Inferior parietal cortex (tissue), 1 donor: Measurements from ENCODE around the gene TDRD1.

Source experiments
- DNase-seq: peaks from one replicate; pipeline ENCODE4 v3.0.0-alpha.2; 2016; ENCODE audit errors: extremely low spot score

The TDRD1 gene

DNA sequence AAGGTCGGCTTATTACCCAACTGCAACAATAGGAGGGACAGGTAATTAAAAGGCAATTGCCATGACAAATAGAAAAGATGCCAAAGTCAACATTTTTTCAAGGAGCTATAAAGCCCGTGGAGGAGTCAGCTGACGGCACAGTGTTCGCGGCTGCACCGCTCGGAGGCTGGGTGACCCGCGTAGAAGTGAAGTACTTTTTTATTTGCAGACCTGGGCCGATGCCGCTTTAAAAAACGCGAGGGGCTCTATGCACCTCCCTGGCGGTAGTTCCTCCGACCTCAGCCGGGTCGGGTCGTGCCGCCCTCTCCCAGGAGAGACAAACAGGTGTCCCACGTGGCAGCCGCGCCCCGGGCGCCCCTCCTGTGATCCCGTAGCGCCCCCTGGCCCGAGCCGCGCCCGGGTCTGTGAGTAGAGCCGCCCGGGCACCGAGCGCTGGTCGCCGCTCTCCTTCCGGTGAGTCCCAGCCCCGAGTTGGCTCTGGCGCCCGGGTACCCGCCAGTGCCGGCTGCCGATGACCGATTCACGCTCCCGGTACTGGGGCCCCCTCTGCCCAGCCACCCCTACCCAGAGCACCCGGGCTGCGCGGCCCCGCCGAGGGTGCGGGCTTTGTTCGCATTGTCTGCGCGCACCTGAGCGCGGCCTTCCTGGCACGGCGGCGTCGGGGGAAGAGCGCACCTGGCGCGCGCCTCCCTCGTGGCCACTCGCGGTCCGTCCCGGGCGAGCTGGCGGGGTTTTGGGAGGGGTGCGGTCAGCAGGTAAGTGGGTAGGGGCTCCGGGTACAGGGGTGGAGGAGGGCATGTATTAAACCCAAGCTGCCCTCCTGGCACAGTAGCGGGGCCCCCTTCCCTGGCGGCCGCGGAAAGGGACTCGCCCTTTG is 60.2 kb downstream of the TDRD1 start, which contains the start of gene VWA2:
TSS of gene VWA2 (plus strand) at position 138 of the 877 bp plus-strand sequence. CDS start 9,460 bp downstream, outside the sequence.
- DNase-seq = no peak

DNA sequence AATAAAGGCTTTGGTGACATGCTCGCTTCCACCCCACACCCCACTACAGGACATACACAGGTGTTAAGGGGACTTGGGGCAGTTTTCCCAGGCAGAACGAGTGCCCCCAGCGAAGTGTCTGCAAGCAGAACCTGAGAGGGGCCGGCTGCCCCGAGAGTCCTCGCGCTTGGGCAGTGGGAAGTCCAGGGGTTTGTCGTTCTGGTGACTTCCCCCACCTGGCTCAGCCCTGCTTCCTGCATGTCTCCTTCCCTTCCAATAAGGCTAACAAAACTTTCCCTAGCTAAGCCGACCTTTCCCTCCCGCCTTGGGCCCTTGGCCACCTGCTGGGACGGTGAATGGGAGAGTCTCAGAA is 60.8 kb downstream of the TDRD1 start:
- no peak for DNase-seq

DNA sequence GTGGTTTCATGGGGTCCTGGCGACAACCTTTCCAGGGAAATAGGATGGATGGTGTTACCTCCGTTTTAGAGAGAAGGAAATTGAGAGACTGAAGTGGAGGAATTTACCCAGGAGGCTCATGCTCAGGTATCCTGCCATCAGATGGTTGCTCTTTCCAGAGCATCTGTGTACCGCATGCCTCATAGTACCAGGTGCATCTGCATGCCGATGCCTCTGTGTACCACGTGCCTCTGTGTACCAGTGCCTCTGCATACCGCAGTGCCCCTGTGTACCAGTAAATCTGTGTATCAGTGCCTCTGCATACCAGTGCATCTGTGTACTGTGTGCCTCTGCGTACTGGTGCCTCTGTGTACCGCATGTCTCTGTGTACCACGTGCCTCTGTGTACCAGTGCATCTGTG is 63.1 kb downstream of the TDRD1 start:
- no peak for DNase-seq

DNA sequence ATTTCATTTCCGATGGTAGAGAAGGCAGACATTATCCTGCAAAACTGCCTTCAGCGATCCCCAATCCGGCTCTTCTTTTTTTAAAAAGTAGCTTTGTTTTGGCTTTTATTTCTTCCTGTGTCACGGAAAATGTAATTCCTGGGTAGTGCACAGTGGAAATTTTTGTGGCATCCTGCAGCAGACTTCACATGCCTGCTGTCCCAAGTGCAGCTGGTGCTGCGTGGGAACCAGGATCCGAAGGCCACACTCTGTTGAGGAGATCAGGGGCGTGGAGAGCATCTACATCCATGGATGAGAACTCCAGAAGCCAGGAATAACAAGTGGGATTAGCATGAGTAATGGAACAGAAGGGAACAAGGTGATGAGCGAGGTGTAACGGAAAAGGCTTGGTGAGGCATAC is 64.5 kb downstream of the TDRD1 start:
- DNase-seq = no peak

DNA sequence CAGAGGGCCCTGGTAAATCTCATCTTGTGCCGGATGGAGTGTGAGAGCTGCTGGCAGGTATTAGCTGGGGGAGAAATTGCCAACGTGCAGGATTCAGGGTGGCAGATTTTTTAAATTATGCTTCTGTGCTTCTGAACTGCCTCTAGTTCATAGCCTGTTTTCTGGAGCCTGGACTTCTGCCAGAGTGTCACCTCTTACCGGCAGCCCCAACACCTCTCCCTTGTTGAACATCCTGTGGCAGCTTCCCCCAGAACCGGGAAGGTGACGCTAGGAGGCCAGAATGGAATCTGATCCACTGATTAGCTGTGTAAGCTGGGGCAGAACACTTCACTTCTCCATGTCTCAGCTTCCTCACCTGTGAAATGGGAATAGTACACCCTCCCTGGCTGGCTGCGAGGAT is 65.0 kb downstream of the TDRD1 start:
- no peak for DNase-seq

DNA sequence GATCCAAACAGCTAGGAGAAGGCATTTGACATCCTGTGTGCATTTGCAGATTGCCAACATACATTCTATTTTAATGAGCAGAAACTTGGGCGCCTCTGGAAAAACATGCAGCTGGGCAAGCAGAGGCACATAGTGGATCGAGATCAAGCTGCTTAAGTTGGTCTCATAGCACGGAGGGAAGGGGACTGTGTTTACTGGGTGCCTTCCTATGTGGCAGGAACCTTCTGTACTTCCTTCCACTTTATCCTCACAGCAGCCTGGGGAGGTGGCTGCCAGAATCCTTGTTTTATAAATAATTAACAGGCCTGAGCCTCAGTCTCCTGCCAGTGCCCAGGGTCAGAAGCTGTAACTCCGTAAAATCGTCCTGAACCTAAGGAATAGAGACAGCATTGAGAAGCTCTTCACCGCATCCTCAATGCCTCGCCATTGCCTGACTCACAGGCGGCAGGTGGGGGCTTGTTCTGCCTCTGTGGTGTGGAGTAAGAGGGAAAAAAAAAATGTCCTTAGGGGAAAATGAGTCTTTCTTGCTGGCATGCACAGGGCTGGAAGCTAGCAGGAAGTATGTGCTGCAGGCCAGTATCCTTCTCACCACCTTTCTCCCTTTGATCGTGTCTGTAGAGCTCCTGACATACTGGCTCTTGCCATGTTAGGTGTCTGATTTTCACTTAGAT is 66.1 kb downstream of the TDRD1 start:
- no peak for DNase-seq

DNA sequence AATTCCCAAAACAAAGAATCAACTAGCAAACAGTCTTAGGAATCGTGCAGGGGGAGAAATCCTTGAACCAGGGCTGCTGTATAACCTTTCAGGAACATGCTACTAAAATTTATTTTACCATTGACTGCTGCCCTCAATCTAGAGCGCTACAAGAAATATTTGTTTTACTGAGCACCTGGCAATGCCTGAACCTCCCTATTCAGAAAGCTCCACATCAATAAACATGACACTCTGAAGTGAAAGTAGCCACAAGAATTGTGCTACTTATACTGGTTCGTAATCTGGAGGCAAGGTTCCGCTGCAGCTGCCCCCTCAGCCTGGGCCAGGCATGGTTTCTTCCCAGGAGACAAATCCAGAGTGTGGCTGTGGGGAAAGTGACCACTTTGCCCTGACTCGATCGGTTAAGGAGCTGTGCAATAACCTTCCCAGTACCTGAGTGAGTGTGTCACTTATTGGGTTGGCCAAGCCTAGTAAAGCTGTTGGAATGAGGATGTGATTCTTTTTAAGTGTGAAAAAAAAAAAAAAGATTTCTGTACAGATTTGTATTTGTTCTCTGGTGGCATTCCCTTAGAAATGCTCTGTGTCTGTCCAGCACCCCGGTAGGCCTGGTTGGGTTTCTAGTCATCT is 67.6 kb downstream of the TDRD1 start:
- DNase-seq = no peak

DNA sequence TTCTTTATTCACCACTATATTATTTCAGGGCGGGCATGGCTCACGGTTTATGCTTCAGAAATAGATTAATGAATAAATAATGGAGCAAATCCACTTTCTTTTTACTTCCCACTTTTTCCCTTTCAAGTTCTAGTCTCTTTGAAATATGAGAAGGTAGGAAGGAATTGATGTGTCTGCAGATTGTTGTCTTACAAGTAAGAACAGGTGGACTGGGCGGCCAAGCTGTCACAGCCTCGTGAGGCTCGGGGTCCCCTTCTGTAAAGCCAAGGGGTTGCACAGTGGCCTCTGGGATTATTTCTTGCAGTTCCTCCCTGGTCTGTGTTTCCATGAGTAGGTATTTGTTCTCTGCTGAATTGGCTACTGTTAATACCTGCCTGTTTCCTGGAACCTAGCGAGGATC is 71.1 kb downstream of the TDRD1 start:
- DNase-seq = no peak

DNA sequence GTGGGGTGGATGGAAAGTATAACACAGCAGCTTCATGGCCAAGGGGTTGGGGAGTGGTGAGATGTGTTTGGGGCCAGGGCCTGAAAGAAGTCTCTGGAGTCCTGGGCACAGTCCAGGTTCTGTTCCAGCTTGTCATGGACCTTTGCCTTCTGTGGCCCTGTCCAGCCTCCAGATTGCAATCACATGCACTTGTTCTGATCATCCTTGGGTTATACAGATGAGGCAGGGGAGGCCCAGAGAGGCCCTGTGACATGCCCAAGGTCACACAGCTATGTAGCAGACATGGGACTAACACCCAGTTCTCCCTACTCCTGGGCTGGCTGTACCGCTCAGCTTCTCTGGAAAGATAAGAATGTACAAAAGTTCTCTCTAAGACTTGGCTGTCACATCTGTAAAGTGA is 71.6 kb downstream of the TDRD1 start:
- DNase-seq = no peak

DNA sequence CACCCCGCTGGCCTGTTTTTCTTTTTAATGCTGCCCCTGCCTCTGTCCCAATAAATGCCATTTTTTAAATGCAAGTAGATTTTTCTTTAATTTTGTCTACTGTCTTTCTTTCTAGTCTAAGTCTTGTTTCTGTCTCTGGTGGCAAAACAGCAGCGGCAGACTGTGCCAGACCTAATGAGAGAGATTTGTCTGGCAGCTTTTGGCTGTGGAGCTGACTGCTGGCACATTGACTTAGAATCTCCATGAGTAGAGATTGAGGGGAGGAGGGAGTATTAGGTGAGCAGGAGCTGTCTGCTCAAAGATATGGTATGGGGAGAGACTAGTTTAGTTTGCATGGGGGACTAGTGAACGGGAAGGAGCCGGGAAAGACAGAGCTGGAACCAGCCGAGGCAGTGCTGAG is 72.9 kb downstream of the TDRD1 start:
- DNase-seq = no peak

DNA sequence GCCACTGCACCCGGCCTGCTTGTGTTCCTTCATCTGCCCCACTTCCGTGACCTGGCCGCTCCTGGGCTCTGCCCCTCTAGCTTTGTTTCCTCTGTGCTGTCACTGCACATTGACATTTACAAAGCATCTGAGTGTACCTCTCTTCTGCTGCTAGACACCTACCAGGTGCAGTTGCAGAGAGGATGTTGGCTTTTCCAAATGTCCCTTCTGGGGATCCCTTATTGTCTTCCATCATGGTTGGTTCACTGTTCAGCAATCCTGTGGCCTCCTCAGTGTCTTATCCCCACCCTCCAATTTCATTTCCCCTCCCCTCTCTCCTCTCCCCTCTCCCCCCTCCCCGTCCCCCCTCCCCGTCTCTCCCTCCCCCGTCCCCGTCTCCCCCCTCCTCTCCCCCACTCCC is 73.7 kb downstream of the TDRD1 start:
- no peak for DNase-seq

DNA sequence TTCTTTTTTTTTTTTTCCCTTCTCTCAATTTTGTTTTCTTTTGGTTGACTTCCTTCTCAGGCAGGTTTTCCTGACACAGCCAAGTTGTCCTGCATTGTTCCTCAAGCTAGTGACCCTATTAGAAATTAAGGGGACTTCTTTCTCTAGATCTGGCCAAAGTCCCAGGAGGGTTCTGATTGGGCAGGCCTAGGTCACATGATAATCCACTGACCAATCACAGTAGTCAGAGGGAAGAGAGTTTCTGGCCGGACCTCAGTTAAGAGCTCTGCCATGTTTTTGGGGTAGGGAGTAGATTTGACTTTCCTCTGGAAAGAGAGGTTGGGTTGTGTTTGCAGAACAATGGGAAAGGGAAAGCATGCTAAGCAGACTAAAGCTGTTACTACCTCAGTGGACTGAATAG is 76.1 kb downstream of the TDRD1 start:
- no peak for DNase-seq

DNA sequence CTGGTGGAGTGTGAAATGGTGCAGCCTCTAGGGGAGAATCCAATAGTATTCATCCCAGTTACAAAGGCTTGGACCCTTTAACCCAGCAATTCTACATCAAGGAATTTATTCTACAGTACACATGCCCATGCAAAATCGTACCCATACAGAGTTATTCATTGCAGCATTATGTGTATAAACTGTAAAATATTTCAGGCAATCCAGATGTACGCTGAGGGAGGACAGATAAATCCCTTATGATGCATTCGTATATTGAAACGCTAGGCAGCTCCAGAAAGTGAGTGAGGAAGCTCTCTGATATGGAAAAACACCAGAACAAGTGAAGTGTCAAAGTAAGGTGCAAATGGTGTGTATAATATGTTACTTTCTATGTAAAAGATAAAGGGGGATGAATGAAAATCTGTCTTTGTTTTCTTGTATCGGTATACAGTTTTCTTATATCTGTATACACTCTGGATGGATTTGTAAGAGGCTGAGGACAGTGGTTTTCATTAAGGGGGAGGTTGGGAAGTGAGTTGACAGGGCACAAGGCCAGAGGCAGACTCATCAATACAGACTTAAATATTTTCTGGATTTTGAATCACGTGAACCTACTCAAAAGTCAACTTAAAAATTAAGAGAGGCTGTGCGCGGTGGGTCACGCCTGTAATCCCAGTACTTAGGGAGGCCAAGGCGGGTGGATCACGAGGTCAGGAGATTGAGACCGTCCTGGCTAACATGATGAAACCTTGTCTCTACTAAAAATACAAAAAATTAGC is 77.0 kb downstream of the TDRD1 start:
- DNase-seq = no peak

DNA sequence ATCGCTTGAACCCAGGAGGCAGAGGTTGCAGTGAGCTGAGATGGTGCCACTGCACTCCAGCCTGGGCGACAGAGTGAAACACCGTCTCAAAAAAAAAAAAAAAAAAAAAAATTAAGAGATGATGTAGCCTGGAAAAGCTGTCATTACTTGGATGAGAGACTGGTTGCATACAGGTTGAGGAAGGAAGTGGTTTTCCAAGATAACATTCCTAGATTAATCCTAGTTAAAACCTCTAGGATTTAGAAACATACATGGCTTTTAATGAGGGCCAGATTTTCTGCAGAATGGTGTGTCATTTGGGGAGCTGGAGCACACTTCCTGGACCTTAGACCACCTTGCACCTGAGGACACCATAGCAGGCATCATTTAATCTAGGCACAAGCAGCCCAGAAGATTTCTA is 77.7 kb downstream of the TDRD1 start:
- DNase-seq = no peak

DNA sequence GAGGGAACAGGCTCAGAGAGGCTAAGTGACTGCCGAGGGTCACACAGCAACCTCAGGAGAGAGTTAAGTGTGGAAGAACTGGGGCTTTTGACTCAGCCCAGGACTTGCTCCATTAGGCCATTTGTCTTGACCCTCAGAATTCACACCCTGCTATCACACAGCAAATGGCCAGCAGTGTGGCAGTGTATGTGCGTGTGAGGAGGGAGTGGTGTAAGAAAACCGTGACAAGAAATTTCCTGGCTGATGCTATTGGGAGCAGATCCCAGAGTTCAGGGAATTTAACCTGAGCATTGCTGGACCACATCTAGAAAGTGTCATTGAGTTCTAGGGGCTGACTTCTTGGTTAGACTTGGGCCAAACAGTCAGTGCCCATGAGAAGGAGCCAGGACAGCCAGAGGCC is 78.3 kb downstream of the TDRD1 start:
- no peak for DNase-seq

DNA sequence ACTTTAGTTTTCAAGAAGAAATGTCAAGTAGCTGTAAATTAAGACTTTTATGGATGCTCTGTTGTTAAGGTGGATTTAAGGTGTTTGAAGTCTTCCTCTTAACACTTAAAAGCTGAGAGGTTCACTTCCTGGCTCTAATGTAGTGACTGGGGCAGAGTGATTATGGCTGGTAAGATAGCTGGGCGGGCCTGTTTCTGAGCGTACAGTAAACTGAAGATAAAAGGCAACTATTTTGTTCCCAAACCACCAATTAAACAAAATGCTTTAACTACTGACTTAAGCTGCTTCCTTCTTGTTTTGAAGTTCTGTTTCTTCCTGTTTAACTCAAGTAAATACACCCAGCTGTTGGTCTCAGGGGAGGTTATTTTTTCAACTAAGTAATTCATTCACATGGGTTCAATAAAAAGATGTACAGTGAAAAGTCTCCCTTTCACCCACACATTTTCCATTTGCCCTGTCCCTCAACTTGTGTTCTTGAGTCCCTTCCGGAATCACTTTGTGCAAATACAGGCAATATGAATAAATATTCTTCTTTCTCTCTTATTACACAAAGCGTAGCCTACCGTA is 79.2 kb downstream of the TDRD1 start:
- no peak for DNase-seq

DNA sequence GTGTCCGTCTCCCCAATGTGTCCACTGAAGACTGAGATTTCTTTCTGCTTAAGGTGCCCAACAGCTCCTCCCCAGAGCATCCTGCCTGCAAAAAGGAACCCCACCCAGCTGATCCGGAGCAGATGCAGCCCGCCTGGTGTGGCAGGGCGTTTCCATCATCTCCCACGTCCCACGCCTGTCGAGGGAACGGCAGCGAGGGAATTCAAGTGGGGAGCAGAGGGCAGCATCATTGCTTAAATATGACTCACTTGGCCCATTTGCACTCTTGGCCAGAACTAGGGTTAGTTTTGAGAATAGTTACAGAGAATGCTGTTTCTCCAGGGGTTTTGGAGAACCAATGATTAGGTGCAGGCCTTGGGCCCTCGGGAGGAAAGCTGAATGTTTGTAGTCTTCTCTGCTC is 80.7 kb downstream of the TDRD1 start:
- DNase-seq = no peak

DNA sequence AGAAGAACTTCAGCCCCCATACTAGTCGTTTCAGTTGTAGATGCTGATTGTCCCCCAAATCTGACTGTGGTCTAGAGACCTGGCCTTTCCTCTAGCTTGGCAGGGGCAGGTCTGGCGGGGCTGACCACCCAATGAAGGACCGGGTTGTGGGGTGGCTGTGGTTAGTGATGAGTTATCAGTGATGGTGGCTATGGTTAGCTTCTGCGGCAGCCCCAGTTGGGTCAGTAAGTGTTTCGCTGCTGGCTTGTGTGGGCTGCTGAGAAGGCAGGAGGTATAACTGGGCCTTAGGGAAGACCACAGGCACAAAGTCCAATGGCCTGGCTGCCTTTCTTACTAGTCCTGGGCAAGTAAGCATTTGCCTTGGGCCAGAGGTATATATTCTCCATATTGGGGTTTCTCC is 81.2 kb downstream of the TDRD1 start:
- no peak for DNase-seq

DNA sequence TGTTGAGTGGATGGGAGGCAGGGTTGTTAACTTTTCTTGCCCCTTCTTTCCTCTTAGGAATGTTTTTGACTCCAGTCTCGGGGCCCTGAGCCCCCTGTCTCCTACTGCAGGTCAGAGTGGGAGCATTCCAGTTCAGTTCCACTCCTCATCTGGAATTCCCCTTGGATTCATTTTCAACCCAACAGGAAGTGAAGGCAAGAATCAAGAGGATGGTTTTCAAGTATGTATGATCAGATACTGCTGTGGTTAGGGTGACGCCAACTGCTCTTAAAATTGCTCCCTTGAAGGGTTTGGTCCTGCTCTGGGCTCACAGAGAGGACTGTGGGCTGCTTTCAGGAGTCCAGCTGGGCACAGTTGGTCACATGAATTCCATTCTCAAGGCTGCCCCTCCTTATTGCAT is 81.9 kb downstream of the TDRD1 start:
- DNase-seq = no peak

DNA sequence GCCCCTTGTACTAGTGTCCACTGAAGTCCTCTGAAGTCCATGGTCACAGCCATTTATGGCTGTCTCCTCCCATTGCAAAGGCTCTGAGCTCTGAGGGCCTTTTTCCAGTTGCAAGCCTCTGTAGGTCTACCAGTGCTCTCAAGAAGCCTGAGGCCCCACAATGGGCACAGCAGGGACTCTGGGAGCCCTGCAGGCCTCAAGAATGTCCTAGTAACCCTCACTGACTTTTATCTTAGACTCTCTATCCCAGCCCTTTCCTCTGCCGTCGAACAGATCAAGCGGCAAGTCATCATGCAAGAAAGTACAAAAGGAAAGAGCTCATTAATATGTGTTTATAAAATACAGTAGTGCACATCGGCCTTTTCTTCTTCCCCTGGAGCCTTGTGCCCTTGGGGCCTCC is 83.3 kb downstream of the TDRD1 start:
- no peak for DNase-seq

DNA sequence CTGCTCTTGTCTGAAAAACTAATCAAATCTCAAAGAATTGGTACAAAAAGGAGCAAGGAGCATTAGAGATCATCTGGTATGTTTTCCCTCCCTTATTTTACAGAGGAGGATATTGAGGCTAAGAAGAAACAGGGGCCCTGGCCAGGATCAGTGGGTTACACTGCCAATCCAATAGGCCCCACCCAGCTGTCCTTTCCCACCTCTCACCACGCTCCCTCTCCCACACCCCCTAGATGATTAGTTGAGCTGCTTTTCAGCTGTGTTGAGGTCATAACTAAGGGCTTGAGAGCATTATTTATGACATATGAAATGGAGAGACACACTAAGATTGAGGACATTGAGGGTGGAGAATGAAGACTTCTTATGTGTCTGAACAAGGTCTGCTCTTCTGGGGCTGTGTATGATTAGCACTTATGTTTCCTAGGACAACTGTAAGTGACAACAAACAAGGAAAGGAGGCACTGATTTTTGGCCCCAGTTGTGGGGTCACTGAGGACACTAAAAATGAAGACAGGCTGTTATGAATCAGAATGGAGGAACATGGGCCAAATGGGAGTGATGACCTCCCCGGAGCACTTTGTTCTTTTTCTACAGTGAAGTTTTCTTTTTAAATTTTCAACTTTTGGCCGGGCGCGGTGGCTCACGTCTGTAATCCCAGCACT is 86.4 kb downstream of the TDRD1 start:
- DNase-seq = no peak
